Inflammatory macrophage treated with lipopolysaccharide for 4 hours (primary cell): ENCODE data around the gene C2CD4B.

ENCODE experiments used
- DNase-seq: peaks from one replicate; pipeline ENCODE4 v3.0.0-alpha.2; 2020

The C2CD4B gene

DNA sequence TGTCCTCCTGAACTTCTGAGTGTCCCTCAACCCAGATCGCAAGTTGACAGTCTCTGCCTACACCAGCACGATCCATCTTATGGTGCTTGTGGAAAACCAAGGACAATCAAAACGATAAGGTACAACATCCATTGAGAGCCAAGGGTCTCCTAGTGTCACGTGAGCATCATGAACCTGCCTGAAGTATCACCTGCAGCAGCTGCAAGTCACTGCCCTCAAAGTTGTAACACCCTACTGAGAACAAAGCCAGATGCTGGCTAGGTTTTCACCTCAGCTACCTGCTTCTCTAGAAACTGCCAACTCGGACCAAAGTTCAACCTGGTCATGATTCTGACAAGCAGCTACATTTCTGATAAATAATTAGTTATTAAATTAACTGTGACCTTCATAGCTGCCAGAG, 17.5 kb downstream of the C2CD4B start:
- DNase-seq = no peak

- DNase-seq = no peak
These were observed 17.9 kb downstream of the C2CD4B start for GRCh38 chr15:62147149-62147548.

GRCh38 chr15:62145015-62145735, 19.9 kb downstream of the C2CD4B start:
- no peak for DNase-seq

GRCh38 chr15:62142736-62143135, 22.3 kb downstream of the C2CD4B start:
- no peak for DNase-seq

GRCh38 chr15:62141643-62142588, 23.2 kb downstream of the C2CD4B start:
- no peak for DNase-seq

- DNase-seq = no peak
These were observed 23.9 kb downstream of the C2CD4B start for GRCh38 chr15:62141200-62141599.

DNA sequence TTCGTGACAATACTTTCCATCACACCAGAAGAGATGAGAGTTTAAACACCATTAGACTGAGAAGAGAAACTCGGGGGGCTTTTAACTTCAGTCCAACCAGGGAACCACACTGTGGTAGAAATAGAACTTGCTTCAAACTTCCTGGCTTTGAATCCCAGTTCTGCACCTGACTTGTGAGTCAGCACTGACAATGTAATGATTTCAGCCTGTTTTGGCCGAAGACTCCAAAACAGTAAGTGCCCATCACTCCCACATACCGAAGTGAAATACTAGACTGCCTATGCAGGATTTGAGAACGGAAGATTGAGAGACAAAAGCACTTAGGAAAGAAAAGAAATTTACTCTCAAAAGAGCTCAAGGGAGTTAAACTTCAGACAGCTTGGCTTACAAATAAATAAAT, 27.0 kb downstream of the C2CD4B start:
- DNase-seq = no peak

DNA sequence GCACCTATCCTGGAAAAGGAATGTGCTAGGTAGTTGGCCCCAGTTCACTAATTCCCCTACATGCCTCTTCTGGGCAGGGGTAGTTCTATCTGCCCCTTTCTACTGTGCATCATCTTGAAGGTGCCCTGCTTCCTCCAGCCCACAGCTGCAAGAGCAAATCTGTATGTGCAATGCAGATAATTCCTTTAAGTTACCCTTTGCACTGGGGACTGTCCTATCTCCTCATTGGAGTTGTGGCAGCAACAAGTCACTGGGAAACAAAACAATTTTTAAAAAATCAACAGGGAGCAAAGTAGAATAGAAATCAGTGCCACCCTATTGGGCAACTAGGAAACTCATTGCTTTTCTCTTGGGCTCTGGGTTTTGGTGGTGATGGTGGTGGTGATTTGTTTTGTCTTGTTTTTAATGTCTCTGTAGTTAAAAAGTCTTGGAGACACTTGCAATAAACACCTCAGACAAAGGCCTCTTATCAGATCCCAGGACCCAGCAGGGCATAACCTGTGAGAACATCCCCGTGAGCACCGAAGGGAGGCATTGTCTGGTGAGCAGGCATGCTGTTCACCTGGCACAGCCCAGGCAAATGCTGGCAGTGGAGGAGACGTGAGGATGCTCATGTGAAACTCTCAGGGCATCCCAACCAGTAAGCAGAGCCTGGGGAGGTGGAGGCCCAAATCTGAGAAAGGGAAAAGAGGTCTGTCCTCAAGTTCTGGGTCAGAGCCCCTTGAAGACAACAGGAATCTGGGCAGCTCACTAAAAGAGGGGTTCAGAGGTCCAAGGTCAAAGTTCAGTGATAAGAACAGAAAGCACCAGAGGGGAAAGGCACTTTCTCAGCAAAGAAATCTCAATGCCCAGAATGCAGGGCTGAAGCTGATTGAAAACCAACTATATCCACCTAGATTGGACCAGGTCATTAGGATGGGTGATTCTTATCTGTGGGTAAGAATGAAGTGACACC, 27.9 kb downstream of the C2CD4B start:
- DNase-seq = no peak

DNA sequence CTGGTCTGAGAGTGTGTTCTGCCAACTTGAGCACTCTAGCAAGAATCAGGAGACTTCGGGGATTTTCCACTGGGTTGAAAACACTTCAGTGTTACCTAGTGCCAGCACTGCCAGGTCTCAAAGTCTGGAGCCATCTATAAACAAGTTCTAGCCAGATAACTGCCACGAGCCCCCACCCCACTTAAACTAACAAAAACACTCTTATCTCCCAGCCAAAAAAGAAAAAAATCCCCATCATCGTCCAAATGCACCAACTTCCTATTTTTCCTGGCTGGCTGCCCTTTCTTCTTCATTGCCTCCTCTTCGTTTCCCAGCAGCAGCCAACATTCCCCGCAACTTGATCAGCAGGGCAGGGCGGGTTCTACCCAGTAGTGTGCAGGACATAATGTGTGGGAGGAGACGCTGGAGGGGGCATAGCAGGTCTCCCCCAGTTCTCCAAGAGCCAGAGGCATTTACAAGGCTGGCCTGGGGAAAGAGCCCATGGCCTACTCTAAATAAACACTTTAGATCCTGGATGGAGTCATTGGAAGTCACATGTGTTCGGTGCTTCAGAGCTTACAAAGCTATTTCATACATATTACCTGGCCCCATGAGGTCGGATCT, 29.5 kb downstream of the C2CD4B start:
- no peak for DNase-seq

DNA sequence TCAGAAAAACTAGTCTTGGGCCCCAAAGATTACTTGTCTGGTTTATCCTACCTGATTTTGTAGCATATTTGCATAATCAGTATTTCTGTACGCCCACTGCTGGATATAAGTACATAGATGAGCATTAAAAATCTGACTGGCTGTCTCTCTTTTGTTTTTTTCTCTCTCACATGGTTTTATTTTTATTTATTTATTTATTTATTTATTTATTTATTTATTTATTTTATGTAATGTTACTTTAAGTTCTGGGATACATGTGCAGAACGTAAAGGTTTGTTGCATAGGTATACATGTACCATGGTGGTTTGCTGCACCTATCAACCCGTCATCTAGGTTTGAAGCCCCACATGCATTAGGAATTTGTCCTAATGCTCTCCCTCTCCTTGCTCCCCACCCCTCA, 31.9 kb downstream of the C2CD4B start:
- no peak for DNase-seq

DNA sequence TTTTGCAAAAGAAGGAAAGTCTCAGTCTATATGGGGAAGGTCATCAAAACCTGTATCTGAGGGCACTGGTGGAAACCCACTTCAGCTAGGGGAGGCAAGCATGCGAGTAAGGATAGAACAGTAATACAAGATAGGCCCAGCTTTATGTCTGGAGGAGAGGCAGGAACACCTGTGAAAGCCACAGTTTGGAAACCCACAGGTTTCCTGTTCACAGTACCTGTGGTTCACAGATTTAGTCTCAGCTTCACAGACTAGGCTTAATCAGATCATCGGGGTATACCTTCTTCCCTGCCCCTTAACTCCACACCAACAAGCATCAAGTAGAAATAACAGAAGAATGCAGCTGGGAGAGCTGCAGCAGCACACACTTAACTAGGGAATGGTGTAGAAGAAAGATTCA, 36.2 kb downstream of the C2CD4B start:
- DNase-seq = no peak

GRCh38 chr15:62126364-62126763, 38.7 kb downstream of the C2CD4B start:
- no peak for DNase-seq

- peak; percentile 38 for DNase-seq
These were observed 39.3 kb downstream of the C2CD4B start for GRCh38 chr15:62125773-62126172.

DNA sequence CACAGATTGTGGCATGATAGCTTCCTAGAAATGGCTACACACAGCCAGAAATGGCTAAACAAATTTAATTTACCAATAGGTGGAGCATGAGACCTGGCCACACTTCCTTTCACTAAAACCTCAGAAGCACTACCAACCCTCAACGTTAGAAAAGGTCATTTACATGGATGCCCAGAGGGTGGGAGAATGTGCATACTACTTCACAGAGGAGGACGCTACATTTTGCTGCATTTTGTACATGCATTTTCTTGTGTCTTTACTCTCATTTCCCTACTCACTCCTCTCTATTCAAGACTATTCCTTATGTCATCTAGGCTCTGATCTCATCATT, 40.1 kb downstream of the C2CD4B start:
- no peak for DNase-seq

DNA sequence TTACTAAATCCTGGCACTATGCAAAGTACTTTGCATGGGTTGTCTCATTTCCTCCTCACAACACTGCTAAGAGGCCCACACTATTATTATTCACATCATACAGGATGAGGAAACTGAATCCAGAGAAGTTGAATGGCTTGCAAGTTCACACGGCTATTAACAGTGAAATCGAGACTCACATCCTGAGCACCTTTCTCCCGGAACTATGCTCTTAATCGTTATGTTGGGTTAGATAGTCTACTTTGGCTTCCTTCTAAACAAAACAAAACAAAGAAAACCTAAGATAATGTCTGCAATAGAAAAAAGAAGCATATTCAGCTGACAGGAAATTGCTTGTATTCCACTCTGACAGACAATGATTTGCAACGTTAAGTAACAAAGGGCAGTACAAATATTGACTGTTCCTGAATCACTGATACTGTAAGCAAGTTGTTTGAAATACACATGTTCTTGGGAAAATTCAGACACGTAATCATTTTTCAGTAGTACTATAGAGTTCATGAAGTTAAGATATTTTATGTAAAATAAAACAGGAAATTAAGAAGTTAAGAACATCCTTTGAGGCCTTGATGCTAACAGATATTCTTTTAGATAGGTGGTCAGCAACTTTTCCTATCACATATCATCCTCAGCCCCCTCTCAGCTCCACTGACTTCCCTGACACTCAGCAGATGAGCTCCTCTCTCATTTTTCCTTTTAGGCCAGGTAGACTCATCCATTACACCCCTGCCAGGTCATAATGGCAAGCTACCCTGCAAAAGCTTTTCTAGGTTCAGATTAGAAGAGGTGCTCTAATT, 40.7 kb downstream of the C2CD4B start:
- DNase-seq = peak; percentile 87

DNA sequence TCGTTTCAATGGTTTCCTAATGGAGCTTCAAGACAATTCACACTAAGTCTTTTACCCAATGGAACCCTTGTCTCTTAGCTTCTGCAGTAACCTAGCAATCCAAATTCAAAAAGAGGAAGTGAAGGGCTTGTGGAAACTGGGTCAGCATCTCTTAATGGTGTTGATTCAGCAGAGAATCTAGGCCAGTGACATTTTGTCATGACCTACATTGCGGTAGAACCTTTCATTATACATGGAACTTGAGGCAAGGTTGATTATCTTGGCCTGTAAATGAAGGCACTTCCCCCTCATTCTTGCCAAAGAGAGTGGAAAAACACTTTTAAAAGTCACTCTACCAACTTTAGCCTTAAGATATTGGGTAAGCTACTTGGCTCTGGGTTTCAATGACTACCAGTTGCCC, 42.8 kb downstream of the C2CD4B start:
- DNase-seq = peak; percentile 77

GRCh38 chr15:62121273-62122015, 43.6 kb downstream of the C2CD4B start:
- peak; percentile 80 for DNase-seq

- DNase-seq = no peak
These were observed 44.3 kb downstream of the C2CD4B start for GRCh38 chr15:62120776-62121175.

DNA sequence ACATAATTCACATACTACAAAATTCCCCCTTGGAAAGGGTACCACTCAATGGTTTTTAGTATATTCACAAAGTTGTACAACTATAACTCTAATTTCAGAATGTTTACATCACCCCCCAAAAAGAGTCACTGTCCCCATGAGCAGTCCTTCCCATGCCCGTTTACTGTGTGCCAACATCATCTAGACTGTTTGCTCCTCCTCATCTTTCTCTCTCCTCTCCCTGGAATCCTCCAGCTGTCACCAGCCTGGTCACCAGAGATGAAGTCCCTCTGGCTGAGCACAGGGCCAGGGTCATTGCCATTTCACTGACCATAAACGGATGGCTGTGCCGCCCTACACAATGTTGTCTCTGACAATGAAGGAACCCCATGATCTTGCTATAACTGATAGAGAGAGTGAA, 45.2 kb downstream of the C2CD4B start:
- no peak for DNase-seq

DNA sequence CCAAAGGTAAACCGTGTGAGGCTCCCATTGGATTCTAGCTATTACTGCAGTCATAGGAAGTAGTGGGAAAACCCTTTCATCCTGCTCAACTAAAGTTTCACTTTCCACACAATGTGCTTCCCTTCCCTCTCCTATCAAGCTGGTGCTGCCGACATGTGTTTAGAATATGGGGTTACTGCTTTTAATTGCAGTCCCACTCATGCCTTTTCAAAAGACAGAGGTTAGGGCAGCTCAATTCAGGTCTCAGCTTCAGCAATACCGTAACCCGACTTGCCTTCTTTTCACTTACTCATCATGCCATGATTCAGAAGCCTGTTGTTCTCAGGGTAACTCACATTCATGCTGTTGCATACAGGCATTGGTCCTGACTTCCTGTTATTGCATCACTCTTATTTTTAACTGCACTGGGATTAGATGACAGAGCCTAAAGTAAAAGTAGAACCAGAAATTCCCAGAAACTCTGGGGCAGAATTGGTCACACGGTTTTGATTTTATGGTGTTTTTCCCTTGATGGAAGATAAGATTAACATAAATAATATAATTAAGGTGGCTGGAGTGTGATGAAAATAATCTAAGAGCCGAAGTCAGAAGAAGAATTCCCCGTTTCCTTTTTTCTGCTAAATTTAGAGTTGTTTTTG, 45.7 kb downstream of the C2CD4B start:
- DNase-seq = peak; percentile 96
